AG08395 (cell line): ENCODE results near the gene ANKRD31.
"Not testable (repeated sequence)": the region's sequence is repeated elsewhere in the genome, so short reads cannot be mapped to it uniquely, and the experiment has no call there.

Experiments
- DNase-seq: peaks from one replicate; pipeline ENCODE4 v3.0.0; 2012; ENCODE audit warnings: mixed read lengths, low spot score

ANKRD31 gene

GRCh38 chr5:75140277-75140676, 96.4 kb downstream of the ANKRD31 start:
- no peak for DNase-seq

- no peak for DNase-seq
These were observed 98.0 kb downstream of the ANKRD31 start for GRCh38 chr5:75138689-75139088.

DNA sequence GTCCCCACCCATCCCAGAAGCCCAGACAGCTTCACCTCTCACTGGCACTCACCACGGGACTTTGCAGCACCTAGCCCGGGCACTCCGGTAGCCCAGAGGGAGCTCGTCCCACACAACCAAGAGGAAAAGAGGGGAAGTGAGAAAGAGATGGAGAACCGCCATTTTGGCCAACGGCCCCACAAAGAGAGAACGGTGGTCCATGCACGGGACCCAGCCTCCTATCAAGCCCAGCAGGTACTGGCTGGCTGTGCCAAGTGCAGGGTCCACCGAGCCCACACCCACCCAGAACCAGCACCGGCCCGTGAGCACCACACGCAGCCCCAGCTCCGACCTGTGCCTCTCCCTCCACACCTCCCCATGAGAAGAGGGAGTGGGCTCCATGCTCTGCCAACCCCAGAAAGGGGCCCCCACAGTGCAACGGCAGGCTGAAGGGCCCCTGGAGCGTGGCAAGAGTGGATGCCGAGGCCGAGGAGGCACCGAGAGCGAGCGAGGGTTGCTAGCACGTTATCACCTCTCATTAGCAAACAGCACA, 105.8 kb downstream of the ANKRD31 start:
- DNase-seq: no peak

- DNase-seq: no peak
These were observed 119.8 kb downstream of the ANKRD31 start for GRCh38 chr5:75116856-75117255.

DNA sequence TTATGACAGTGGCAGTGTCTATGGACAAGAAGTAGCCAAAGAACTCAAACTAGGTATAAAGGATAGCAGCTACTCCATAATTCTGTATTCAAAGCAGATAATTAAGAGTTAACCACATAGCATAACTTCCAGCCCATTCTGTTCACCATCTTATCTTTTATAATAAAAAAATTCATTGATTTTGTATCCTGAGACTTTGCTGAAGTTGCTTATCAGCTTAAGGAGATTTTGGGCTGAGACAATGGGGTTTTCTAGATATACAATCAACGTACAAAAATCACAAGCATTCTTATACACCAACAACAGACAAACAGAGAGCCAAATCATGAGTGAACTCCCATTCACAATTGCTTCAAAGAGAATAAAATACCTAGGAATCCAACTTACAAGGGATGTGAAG, 122.4 kb downstream of the ANKRD31 start:
- not testable (repeated sequence) for DNase-seq

DNA sequence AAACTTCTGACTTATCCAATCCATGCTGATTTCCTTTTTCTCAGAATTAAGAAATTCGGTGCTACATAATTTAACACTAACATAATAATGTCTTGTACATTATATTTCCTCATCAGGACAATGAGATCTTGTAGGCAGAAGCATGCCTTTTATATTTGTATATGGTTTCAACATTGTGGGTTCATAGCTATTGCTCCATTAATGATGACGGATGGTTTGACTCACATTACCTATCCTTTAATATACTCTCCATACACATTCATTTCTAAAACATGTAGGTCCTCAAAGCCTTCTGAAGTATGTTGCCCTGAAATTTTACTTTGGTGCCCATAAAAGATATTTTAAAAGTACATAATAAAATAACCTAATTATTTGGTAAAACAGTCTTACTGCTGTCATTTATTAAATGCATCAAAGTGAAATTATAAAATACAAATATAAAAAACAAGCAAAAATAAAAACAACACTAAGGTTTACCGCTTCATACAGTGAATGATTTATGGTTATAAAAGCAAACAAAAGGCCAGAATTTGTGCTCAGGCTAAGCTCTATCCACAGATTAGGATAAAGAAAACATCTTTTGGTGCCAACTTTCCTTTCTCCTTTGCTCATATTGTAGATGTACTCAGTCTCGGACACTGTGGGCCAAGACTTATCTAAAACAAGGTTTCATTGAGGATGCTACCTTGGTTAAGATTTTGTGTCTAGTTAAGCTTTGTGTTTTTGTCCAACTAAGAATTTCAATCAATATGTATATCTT, 123.1 kb downstream of the ANKRD31 start:
- no peak for DNase-seq

GRCh38 chr5:75108931-75109596, 127.6 kb downstream of the ANKRD31 start:
- no peak for DNase-seq

- DNase-seq: no peak
These were observed 128.2 kb downstream of the ANKRD31 start for GRCh38 chr5:75108515-75108914.

- not testable (repeated sequence) for DNase-seq
These were observed 140.7 kb downstream of the ANKRD31 start for GRCh38 chr5:75095956-75096355.

DNA sequence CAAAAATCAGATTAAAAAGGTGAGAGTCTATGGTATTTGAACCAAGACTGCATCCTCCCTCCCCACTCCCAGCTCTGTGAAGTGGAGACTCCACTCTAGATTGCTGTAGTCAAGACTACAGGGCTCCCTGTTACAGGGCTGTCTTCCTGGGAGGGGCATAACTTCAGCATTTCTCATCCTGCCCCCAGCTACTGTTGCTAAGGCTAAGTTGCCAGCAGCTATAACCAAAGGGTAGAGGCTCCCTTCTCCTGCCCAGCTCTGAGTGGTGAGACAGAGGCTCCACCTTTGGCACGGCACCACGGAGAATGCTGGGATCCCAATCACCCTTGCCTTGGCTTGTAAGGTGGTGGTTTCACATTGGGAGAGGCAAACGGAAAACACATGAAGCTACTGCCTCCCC, 145.1 kb downstream of the ANKRD31 start:
- DNase-seq: peak; percentile 4

GRCh38 chr5:75089662-75090061, 147.0 kb downstream of the ANKRD31 start:
- no peak for DNase-seq

- DNase-seq: no peak
These were observed 147.5 kb downstream of the ANKRD31 start for GRCh38 chr5:75089137-75089536.

- no peak for DNase-seq
These were observed 148.0 kb downstream of the ANKRD31 start for GRCh38 chr5:75088648-75089047.

GRCh38 chr5:75081510-75081909, 155.2 kb downstream of the ANKRD31 start:
- no peak for DNase-seq

GRCh38 chr5:75079346-75079745, 157.3 kb downstream of the ANKRD31 start:
- not testable (repeated sequence) for DNase-seq

- no peak for DNase-seq
These were observed 158.7 kb downstream of the ANKRD31 start for GRCh38 chr5:75078027-75078426.

GRCh38 chr5:75072061-75072460, 164.6 kb downstream of the ANKRD31 start:
- DNase-seq: no peak

- DNase-seq: no peak
These were observed 165.6 kb downstream of the ANKRD31 start for GRCh38 chr5:75071100-75071499.

GRCh38 chr5:75067434-75067833, 169.2 kb downstream of the ANKRD31 start:
- no peak for DNase-seq

- no peak for DNase-seq
These were observed 173.7 kb downstream of the ANKRD31 start for GRCh38 chr5:75062925-75063531.

DNA sequence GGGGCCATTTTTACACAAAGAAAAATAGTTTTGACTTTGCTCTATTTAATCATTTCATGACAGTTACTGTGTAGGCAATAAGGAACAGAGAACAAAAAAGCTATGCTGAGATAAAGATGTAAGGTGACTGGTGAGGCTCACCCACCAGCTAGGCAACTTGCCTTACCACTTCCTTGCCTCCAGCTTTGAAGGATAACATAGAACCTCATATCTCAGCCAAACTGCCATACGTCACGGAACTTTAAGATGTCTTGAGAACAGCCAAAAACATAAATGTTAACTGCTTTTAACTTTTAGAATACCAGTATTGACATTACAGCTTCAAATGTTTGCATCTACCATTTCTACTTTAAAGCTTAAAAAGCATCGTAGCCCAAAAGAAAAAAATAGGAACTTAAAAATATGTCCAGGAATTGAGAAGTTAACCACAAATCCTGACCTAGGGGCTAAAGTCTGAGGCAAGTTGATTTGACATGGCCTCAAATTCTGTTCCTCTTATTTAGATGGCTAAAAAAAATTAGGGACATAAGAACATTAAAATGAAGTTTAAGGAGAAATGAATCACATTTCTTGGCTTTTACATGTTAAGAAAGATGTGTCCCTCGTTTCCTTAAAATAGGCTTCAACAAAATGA, 176.6 kb downstream of the ANKRD31 start:
- DNase-seq: no peak

DNA sequence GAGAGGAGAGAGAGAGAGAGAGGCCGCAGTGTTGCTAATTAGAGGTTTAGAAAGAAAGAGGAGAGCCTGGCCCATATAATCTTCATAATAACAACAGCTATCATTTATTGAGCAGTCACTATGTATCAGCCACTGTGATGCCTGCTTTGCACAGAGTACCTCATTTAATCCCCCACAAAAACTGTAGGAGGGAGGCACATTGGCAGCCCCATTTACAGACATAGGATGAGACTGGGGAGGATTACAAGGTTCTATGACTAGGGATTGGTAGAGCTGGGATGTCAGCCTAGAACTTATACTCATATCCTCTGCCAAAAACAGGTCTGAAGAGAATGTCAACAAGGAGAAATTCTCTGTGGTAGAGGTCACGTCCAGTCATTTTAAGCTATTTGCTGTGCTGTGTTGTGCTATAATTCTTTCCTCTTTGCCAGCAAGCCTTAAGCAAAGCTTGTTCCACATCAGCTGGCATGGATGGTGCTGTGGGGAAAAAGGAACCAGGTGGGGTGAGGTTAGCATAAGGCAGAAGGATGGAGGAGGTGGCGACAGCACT, 177.6 kb downstream of the ANKRD31 start:
- DNase-seq: no peak
